PC-9 (cell line): ENCODE data around the gene DOK5. TPM values are rescaled to one million over a fixed set of nuclear protein-coding genes. Genes with fewer than 3 reads are reported as not detected.

ENCODE experiments used
- BruUV-seq: library from RNA; stranded (reverse); fragments of 400-500 nt; replicated peaks from 2 replicates; lab custom pipeline; 2021; lab: Mats Ljungman, UMichigan
- CTCF ChIA-PET: fragments of 300-600 bp; sonication (Branson Sonifier 250); formaldehyde crosslinking; loops from one replicate; lab custom pipeline; 2022; ENCODE audit warnings: antibody characterized with exemption; lab: Charles Lee
- POLR2A ChIA-PET: fragments of 300-600 bp; sonication (Branson Sonifier 250); formaldehyde crosslinking; loops from one replicate; lab custom pipeline; 2022; ENCODE audit warnings: antibody characterized with exemption; ENCODE audit not compliant: unreplicated experiment; lab: Charles Lee
- DNase-seq, 2 experiments: peaks; one replicate each; pipeline versions ENCODE4 v3.0.0 to v3.0.0-alpha.2; 2015 to 2022; ENCODE audit warnings: mixed read lengths in 1 of 2
- H2AFZ ChIP-seq: fragments of 200-600 bp; sonication (generic); 2 replicates; pipeline ENCODE4 v1.8.1; 2017; ENCODE audit warnings: antibody characterized with exemption
- H3F3A ChIP-seq: fragments of 200-600 bp; sonication (generic); 2 replicates; pipeline ENCODE4 v1.8.1; 2017; ENCODE audit warnings: antibody characterized with exemption, mild to moderate bottlenecking, low read depth; ENCODE audit not compliant: insufficient read depth
- H3K27ac ChIP-seq: fragments of 200-600 bp; sonication (generic); 2 replicates; pipeline ENCODE4 v1.6.1; 2016; ENCODE audit warnings: mixed run types
- H3K27me3 ChIP-seq: fragments of 200-600 bp; sonication (generic); 2 replicates; pipeline ENCODE4 v1.6.1; 2016; ENCODE audit warnings: low read depth, mixed run types; ENCODE audit not compliant: insufficient read depth
- H3K36me3 ChIP-seq: fragments of 200-600 bp; sonication (generic); 2 replicates; pipeline ENCODE4 v1.6.1; 2016; ENCODE audit warnings: low read depth, mixed run types
- H3K4me1 ChIP-seq: fragments of 200-600 bp; sonication (generic); replicated peaks from 2 replicates; pipeline ENCODE4 v1.6.1; 2016; ENCODE audit warnings: mixed run types; ENCODE audit not compliant: insufficient read depth
- H3K4me2 ChIP-seq: fragments of 200-600 bp; sonication (generic); 2 replicates; pipeline ENCODE4 v1.6.1; 2017; ENCODE audit warnings: mixed run types
- H3K4me3 ChIP-seq: fragments of 200-600 bp; sonication (generic); 2 replicates; pipeline ENCODE4 v1.6.1; 2016; ENCODE audit warnings: mixed run types
- H3K79me2 ChIP-seq: fragments of 200-600 bp; sonication (generic); 2 replicates; pipeline ENCODE4 v1.6.1; 2017; ENCODE audit warnings: low read depth, mixed run types
- H3K9me2 ChIP-seq: fragments of 200-600 bp; sonication (generic); 2 replicates; pipeline ENCODE4 v1.8.1; 2017; ENCODE audit warnings: mild to moderate bottlenecking; ENCODE audit not compliant: insufficient read depth
- H3K9me3 ChIP-seq: fragments of 200-600 bp; sonication (generic); 2 replicates; pipeline ENCODE4 v1.8.1; 2016; ENCODE audit warnings: low read depth; ENCODE audit not compliant: insufficient read depth
- H4K20me1 ChIP-seq: fragments of 200-600 bp; sonication (generic); 2 replicates; pipeline ENCODE4 v1.8.1; 2017; ENCODE audit not compliant: insufficient read depth
- EZH2 ChIP-seq: fragments of 200-600 bp; sonication (generic); IDR thresholded peaks from 2 replicates; pipeline ENCODE4 v1.8.0; 2017; ENCODE audit warnings: antibody characterized with exemption, low read depth
- intact Hi-C: fragments of 100-400 bp; cut with micrococcal nuclease; formaldehyde crosslinking; loops from one replicate; pipeline ENCODE4 v1.10.0; 2022; ENCODE audit not compliant: unreplicated experiment
- total RNA-seq: library from RNA; stranded (reverse); gene quantifications from 2 replicates; pipeline ENCODE4 v1.2.3, GENCODE V29; 2021
- TF ChIP-seq, protein P1 (sequence below): fragments of 200-600 bp; sonication (generic); conservative IDR thresholded peaks from 2 replicates; pipeline ENCODE4 v1.6.1; 2017; ENCODE audit warnings: mixed run types, antibody characterized with exemption, mild to moderate bottlenecking, moderate library complexity

The DOK5 gene
- total RNA-seq, 1 experiment from 2014 or later: not detected

DNA sequence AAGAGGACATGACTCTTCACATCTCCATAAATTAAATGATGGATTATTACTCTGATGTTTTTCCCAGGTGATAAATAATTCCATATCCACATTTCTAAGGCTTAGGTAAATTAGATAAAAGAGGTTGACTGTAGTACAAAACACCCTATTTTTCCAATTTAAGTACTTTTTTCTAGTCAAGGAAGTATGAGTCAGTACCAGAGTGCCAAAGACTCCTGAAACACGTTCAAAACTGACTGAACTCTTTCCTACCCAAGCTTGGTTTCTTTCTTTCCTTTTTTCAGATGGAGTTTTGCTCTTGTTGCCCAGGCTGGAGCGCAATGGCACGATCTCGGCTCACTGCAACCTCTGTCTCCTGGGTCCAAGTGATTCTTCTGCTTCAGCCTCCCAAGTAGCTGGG, 85.0 kb downstream of the DOK5 start:
- intact Hi-C loops: no loop called here
- peaks cover 38% of the 10 kb centered on the region for H3K27me3 ChIP-seq
- DNase-seq: no peak
- no peak overlapping the region for H3K4me3 ChIP-seq
- H4K20me1 ChIP-seq: no peaks in the 10 kb centered on the region
- no peak for TF ChIP-seq EZH2
- TF ChIP-seq, protein P1, sequence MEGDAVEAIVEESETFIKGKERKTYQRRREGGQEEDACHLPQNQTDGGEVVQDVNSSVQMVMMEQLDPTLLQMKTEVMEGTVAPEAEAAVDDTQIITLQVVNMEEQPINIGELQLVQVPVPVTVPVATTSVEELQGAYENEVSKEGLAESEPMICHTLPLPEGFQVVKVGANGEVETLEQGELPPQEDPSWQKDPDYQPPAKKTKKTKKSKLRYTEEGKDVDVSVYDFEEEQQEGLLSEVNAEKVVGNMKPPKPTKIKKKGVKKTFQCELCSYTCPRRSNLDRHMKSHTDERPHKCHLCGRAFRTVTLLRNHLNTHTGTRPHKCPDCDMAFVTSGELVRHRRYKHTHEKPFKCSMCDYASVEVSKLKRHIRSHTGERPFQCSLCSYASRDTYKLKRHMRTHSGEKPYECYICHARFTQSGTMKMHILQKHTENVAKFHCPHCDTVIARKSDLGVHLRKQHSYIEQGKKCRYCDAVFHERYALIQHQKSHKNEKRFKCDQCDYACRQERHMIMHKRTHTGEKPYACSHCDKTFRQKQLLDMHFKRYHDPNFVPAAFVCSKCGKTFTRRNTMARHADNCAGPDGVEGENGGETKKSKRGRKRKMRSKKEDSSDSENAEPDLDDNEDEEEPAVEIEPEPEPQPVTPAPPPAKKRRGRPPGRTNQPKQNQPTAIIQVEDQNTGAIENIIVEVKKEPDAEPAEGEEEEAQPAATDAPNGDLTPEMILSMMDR: no peak
- H2AFZ ChIP-seq: no peak overlapping the region
- H3K27ac ChIP-seq: no peak overlapping the region
- ChIA-PET CTCF (no interaction called here), POLR2A (no interaction called here)
- no peaks in the 10 kb centered on the region for H3K36me3 ChIP-seq
- H3K9me3 ChIP-seq: no peaks in the 10 kb centered on the region
- H3K79me2 ChIP-seq: no peaks in the 10 kb centered on the region
- no peak overlapping the region for H3K4me2 ChIP-seq
- H3F3A ChIP-seq: no peaks in the 10 kb centered on the region
- no TSS peak for BruUV-seq
- no peaks in the 10 kb centered on the region for H3K9me2 ChIP-seq
- H3K4me1 ChIP-seq: no peaks in the 10 kb centered on the region

DNA sequence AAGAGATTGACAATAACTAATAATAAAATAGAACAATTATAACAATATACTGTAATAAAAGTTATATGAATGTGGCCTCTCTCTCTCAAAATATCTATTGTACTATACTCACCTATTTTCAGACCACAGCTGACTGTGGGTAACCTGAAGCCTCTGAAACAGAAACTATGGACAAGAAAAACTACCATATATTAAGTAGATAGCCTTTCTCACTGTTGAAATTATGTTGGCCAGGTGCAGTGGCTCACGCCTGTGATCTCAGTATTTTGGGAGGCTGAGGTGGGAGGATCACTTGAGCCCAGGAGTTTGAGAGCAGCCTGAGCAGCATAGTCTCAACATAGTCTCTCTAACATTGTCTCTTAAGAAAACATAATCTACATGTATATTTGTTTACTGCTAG, 89.9 kb downstream of the DOK5 start:
- H3K9me2 ChIP-seq: no peaks in the 10 kb centered on the region
- no peaks in the 10 kb centered on the region for H3K36me3 ChIP-seq
- no peaks in the 10 kb centered on the region for H3F3A ChIP-seq
- H2AFZ ChIP-seq: no peak overlapping the region
- no peaks in the 10 kb centered on the region for H3K79me2 ChIP-seq
- no peak for DNase-seq
- TF ChIP-seq, protein P1: no peak
- no peak for TF ChIP-seq EZH2
- H3K9me3 ChIP-seq: no peaks in the 10 kb centered on the region
- intact Hi-C loops: no loop called here
- H3K4me2 ChIP-seq: no peak overlapping the region
- no peak overlapping the region for H3K27ac ChIP-seq
- ChIA-PET POLR2A (no interaction called here), CTCF (no interaction called here)
- H4K20me1 ChIP-seq: no peaks in the 10 kb centered on the region
- no peak overlapping the region for H3K4me3 ChIP-seq
- no TSS peak for BruUV-seq
- no peaks in the 10 kb centered on the region for H3K4me1 ChIP-seq
- peaks cover 10% of the 10 kb centered on the region; the same call in 1 of the 2 replicates for H3K27me3 ChIP-seq

DNA sequence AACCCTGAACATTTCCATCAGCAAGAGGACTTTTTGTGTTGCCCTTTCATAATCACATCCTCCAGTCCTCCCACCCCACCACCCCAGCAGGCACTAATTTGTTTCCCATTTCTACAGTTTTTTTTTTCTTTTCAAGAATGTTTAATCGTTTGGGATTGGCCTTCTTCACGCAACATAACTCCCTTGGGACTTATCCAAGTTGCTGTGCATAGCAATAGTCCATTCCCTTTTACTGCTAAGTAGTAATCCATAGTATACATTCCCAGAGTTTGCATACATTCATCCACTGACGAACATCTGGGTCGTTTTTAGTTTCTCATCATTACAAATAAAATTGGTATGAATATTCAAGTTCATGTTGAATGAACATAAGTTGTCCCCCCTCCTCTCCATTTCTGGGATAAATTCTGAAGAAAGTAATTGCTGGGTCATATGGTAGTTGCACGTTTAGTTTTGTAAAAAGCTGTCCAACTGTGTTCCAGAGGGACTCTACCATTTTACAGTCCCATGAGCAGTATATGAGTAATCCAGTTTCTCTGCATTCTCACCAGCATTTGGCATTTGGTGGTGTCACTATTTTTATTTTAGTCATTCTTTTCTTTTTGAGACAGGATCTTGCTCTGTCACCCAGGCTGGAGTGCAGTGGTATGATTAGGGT, 90.8 kb downstream of the DOK5 start:
- intact Hi-C loops: no loop called here
- BruUV-seq: no TSS peak
- Histone ChIP-seq H3K9me3 (no peaks in the 10 kb centered on the region), H3K27me3 (0 out of 2 replicates have a peak, but pooled peaks cover 8% of the 10 kb centered on the region), H3K4me3 (no peak overlapping the region), H3K36me3 (no peaks in the 10 kb centered on the region), H3K9me2 (no peaks in the 10 kb centered on the region), H3K4me2 (no peak overlapping the region), H2AFZ (no peak overlapping the region), H3F3A (no peaks in the 10 kb centered on the region), H3K27ac (no peak overlapping the region), H3K79me2 (no peaks in the 10 kb centered on the region), H4K20me1 (no peaks in the 10 kb centered on the region), H3K4me1 (no peaks in the 10 kb centered on the region)
- TF ChIP-seq, protein P1: no peak
- TF ChIP-seq EZH2: no peak
- ChIA-PET POLR2A (no interaction called here), CTCF (no interaction called here)
- DNase-seq: no peak
